ENCODE data around the gene KCNH5. TPM values are rescaled to one million over a fixed set of nuclear protein-coding genes. Genes with fewer than 3 reads are reported as not detected.

The KCNH5 gene
- total RNA-seq, 4 donors from 2014 or later: 0.04 to 0.27 (median 0.15) TPM

- no peaks in the 10 kb centered on the region for H3K36me3 ChIP-seq
- no peaks in the 10 kb centered on the region for H3K27me3 ChIP-seq
- peak overlapping the region; percentile 54 to 64 (median 58) for H3K27ac ChIP-seq
- H3K4me3 ChIP-seq: no peak overlapping the region
- H3K9me3 ChIP-seq: no peaks in the 10 kb centered on the region
- no peak for ATAC-seq
- WGBS, 2 donors (ENCODE audit: low coverage in 1 of 2): 84 to 100% methylated on average over 2 of the region's 2 CpGs
- no peak for TF ChIP-seq CTCF (IDR thresholded peaks at IDR 0.05)
- TF ChIP-seq POLR2AphosphoS5 (IDR thresholded peaks at IDR 0.05): no peak
- no peak for TF ChIP-seq EP300 (IDR thresholded peaks at IDR 0.05)
- no peak for TF ChIP-seq POLR2A (IDR thresholded peaks at IDR 0.05)
- H3K4me1 ChIP-seq: peaks cover 0 to 16% (median 0%) of the 10 kb centered on the region in 3 donors
Observed at GRCh38 chr14:62692490-62693106, 352.7 kb downstream of the KCNH5 start.

GRCh38 chr14:62691647-62692489 is 353.4 kb downstream of the KCNH5 start:
- no peaks in the 10 kb centered on the region for H3K36me3 ChIP-seq
- ATAC-seq: peak; percentile 95
- H3K27ac ChIP-seq: peak overlapping the region; percentile 54 to 64 (median 58)
- TF ChIP-seq POLR2AphosphoS5 (IDR thresholded peaks at IDR 0.05) (peak; percentile 58), CTCF (IDR thresholded peaks at IDR 0.05) (no peak), POLR2A (IDR thresholded peaks at IDR 0.05) (no peak), EP300 (IDR thresholded peaks at IDR 0.05) (no peak)
- no peak overlapping the region for H3K4me3 ChIP-seq
- no peaks in the 10 kb centered on the region for H3K27me3 ChIP-seq
- peaks cover 0 to 16% (median 0%) of the 10 kb centered on the region in 3 donors for H3K4me1 ChIP-seq
- WGBS, 2 donors (ENCODE audit: low coverage in 1 of 2): 34 to 55% methylated on average over 4 of the region's 4 CpGs
- H3K9me3 ChIP-seq: no peaks in the 10 kb centered on the region

- 71 to 92% methylated on average over 1 of the region's 1 CpG for WGBS, 2 donors (ENCODE audit: low coverage in 1 of 2)
- no peaks in the 10 kb centered on the region for H3K9me3 ChIP-seq
- ATAC-seq: no peak
- TF ChIP-seq POLR2AphosphoS5 (IDR thresholded peaks at IDR 0.05) (no peak), POLR2A (IDR thresholded peaks at IDR 0.05) (no peak), CTCF (IDR thresholded peaks at IDR 0.05) (no peak), EP300 (IDR thresholded peaks at IDR 0.05) (no peak)
- no peak overlapping the region for H3K27ac ChIP-seq
- no peaks in the 10 kb centered on the region for H3K27me3 ChIP-seq
- no peaks in the 10 kb centered on the region for H3K36me3 ChIP-seq
- peaks cover 0 to 16% (median 0%) of the 10 kb centered on the region in 3 donors for H3K4me1 ChIP-seq
- no peak overlapping the region for H3K4me3 ChIP-seq
Observed at GRCh38 chr14:62689733-62690132, 355.5 kb downstream of the KCNH5 start.

- Histone ChIP-seq H3K4me1 (peaks cover 0 to 14% (median 0%) of the 10 kb centered on the region in 3 donors), H3K27ac (no peak overlapping the region), H3K4me3 (no peak overlapping the region), H3K9me3 (no peaks in the 10 kb centered on the region), H3K36me3 (no peaks in the 10 kb centered on the region), H3K27me3 (no peaks in the 10 kb centered on the region)
- TF ChIP-seq POLR2AphosphoS5 (IDR thresholded peaks at IDR 0.05): no peak
- ATAC-seq: no peak
- WGBS, 2 donors (ENCODE audit: low coverage in 1 of 2): 91 to 94% methylated on average over 2 of the region's 2 CpGs
Observed at GRCh38 chr14:62687818-62688217, 357.4 kb downstream of the KCNH5 start.

- Histone ChIP-seq H3K27me3 (no peaks in the 10 kb centered on the region), H3K9me3 (no peaks in the 10 kb centered on the region), H3K27ac (no peak overlapping the region), H3K4me3 (no peak overlapping the region), H3K4me1 (no peaks in the 10 kb centered on the region), H3K36me3 (no peaks in the 10 kb centered on the region)
- TF ChIP-seq POLR2AphosphoS5 (IDR thresholded peaks at IDR 0.05) (no peak), EP300 (IDR thresholded peaks at IDR 0.05) (no peak), POLR2A (IDR thresholded peaks at IDR 0.05) (no peak), CTCF (IDR thresholded peaks at IDR 0.05) (no peak)
- ATAC-seq: no peak
- 35 to 63% methylated on average over 2 of the region's 2 CpGs for WGBS, 2 donors (ENCODE audit: low coverage in 1 of 2)
Observed at GRCh38 chr14:62684376-62684775, 360.9 kb downstream of the KCNH5 start.
